Measurements from ENCODE around the gene TMEM62.

The TMEM62 gene

DNA sequence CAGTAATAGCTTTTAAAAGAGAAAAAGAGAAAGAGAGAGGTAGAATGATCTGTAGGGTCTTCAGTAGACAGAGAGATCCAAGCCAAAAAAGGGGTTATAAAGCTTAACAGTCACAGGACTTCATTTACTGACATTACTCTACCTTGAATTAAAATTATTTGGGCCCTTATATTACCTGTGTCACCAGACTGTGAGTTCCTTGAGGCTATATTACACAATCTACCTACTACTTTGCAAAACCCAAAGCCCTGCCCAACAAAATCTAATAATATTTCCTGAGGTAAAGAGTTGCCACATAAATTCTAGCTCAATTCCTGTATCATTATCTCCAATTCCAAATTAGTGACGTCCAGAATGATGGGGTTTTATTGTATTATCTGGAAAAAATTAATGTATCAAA is 29.5 kb upstream of the TMEM62 start:
- no peak for DNase-seq (ENCODE audit: low read depth, low spot score)
- H3K4me3 ChIP-seq (ENCODE audit: low read depth, low read length): no peak overlapping the region
- TF ChIP-seq CTCF (IDR thresholded peaks at IDR 0.05; ENCODE audit: low read depth, low read length): no peak
- in situ Hi-C loops (cut with HindIII; ENCODE audit: low sequenced_read_pairs): no loop called here

DNA sequence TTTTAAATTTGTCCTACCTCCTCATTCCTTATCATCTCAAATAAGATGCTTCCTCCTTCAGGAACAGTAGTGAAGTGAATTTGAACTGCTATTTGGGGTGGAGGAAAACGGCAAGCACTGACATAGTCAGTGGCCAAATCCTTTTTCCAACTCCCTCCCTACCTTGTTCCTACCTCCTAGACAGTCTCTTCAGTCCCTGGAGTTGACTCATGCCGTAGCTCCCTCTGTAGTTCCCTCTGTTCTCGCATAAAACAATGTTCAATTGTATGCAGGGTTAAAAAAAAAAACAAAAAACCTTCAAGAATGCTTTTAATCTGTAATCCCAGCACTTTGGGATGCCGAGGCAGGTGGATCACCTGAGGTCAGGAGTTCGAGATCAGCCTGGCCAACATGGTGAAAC is 29.0 kb upstream of the TMEM62 start:
- DNase-seq (ENCODE audit: low read depth, low spot score): no peak
- in situ Hi-C loops (cut with HindIII; ENCODE audit: low sequenced_read_pairs): no loop called here
- H3K4me3 ChIP-seq (ENCODE audit: low read depth, low read length): no peak overlapping the region
- TF ChIP-seq CTCF (IDR thresholded peaks at IDR 0.05; ENCODE audit: low read depth, low read length): no peak

DNA sequence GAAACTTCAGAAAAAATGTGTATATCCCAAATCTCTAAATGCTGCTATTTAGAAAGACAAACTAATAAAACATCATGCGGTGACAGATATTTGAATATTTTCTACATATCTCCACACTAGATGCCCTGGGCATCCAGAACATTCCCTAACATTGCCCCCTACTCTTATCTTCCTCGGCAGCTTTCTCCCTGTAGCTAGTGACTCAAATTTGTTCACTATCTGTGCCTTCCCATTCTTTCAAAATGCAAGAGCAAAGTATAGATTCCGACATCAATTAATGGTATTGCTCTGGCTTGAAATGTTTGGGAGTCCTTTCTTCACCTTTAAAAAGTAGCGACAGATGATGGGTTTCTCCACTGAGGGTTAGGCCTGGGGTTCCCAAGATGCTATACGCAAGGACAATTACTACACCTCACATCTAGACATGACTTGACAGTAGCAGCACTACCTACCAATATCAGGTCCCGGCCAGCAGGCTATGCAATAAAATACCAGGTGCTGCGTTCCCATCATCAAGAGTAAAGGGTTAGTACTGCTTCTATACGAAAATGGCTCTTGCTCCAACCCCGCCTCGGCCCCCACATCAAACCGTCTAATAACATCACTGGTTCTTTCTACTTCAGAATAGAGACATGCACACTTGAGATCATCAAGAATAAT is 28.2 kb upstream of the TMEM62 start:
- in situ Hi-C loops (cut with HindIII; ENCODE audit: low sequenced_read_pairs): no loop called here
- TF ChIP-seq CTCF (IDR thresholded peaks at IDR 0.05; ENCODE audit: low read depth, low read length): no peak
- peak overlapping the region; percentile 99 for H3K4me3 ChIP-seq (ENCODE audit: low read depth, low read length)
- no peak for DNase-seq (ENCODE audit: low read depth, low spot score)

DNA sequence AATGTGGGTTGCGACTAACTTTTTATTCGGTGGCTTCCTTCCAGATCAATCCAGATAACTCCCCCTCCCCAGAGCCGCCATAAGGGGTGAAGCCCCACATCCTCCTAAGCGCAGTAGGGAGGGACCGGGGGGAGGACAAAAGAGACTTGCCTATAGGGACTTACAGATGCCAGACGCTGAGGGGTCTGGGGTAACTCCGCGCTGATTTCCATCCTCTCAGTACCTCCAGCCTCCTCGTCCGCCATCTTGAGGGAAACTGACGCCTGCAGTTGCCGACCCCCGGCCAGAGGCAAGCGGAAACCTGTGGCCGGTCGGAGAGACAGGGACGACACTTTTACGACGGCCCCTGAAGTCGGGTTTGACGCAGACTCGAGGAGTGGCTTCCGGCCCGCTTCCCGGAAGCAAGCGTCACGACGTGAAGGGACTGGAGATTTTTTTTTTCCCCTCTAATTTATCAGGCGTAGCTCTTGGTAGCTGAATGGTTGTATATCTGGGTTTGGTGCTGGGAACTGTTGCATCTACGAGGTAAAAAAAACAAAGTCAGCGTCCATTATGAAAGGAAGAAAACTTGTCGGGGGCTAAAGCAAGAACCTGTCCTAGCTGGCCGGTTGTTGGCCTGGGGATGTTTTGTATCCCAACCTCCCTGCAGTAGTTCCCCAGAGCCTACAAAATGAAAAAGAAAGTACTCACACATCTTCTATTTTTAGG is 27.5 kb upstream of the TMEM62 start, which contains the start of gene UBR1:
Gene UBR1, minus strand, starts transcription at position 261 of the 708 bp plus-strand sequence. Its CDS starts 16 bp downstream, at position 245.
- in situ Hi-C loops (cut with HindIII; ENCODE audit: low sequenced_read_pairs): no loop called here

DNA sequence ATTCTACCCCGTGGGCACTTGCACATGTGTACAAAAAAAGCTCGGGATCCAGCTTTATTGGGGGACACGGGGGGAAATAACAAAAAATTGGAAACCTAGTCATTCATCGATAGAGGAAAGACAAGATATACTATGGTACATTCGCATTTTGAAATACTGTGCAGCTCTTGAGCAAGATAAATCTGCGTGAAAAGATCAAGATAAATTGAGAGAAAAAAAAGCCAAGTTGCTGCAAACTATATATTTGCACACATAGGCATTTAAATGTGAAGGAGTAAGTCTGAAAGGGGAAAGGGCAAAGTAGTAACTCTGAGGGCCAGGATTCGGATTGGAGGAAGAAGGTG is 26.9 kb upstream of the TMEM62 start:
- no peak for TF ChIP-seq CTCF (IDR thresholded peaks at IDR 0.05; ENCODE audit: low read depth, low read length)
- DNase-seq (ENCODE audit: low read depth, low spot score): no peak
- in situ Hi-C loops (cut with HindIII; ENCODE audit: low sequenced_read_pairs): no loop called here
- peak overlapping the region; percentile 99 for H3K4me3 ChIP-seq (ENCODE audit: low read depth, low read length)

More for the DNA sequence above, 27.5 kb upstream of the TMEM62 start, which contains the start of gene UBR1:
- H3K4me3 ChIP-seq (ENCODE audit: low read depth, low read length): peak within 1 kb of the TSS; percentile 99
- no peak for TF ChIP-seq CTCF (IDR thresholded peaks at IDR 0.05; ENCODE audit: low read depth, low read length)
- DNase-seq (ENCODE audit: low read depth, low spot score): peak; percentile 94

DNA sequence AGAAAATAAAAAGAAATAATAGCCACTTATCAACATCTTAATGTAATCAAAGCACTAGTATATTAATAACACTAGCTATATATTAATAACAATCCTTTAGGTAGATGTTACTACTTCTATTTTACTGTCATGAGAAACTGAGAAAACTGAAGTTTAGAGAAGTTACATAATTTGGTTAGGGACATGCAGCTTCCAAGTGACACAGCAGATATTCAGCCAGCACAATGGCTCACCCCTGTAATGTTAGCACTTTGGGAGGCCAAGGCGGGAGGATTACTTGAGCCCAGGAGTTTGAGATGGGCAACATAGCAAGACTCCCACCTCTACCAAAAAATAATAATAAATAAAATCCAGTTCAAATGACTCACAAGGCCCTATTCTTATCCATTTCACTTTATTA is 25.6 kb upstream of the TMEM62 start:
- no peak overlapping the region for H3K4me3 ChIP-seq (ENCODE audit: low read depth, low read length)
- in situ Hi-C loops (cut with HindIII; ENCODE audit: low sequenced_read_pairs): no loop called here
- DNase-seq (ENCODE audit: low read depth, low spot score): no peak
- no peak for TF ChIP-seq CTCF (IDR thresholded peaks at IDR 0.05; ENCODE audit: low read depth, low read length)
